ENCODE results near the gene CREB5. TPM values are rescaled to one million over a fixed set of nuclear protein-coding genes. Genes with fewer than 3 reads are reported as not detected.

Gene CREB5
- total RNA-seq, 1 experiment from 2014 or later, result 0.49 TPM

DNA sequence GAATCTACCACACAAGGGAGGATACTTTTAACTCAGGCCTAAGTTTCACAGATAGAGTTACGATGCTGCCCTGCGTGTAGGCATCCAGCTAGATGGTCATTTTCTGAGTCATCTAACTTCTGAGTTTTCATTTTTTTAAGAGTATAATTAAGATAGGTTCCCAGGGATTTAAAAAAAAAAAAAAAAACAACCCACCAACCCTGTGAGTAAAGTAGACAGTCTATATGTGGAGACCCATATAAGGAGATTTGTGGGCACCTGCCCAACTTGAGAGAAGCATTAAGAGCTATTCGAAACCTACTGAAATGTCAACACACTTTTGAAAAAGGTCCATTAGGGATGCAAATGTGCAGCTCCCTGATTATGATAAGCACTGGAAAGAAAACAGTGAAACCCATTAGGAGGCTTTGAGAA is 288.5 kb downstream of the CREB5 start:
- Histone ChIP-seq H3K4me3 (replicated peaks in 1 of 2; ENCODE audit: low read depth in 1 of 2, low read length in 2 of 2) (no peak overlapping the region), H4K20me1 (ENCODE audit: insufficient read depth) (no peaks in the 10 kb centered on the region), H3K9me2 (ENCODE audit: insufficient read depth) (no peaks in the 10 kb centered on the region), H3K27ac (ENCODE audit: low read depth, low read length) (no peak overlapping the region), H2AFZ (ENCODE audit: low read depth, low read length, poor library complexity, severe bottlenecking) (no peak overlapping the region), H3K36me3 (ENCODE audit: control insufficient read depth in 1 of 2, insufficient read depth in 2 of 2, low read length in 2 of 2) (no peaks in the 10 kb centered on the region), H3K4me1 (ENCODE audit: control insufficient read depth in 1 of 2, insufficient read depth in 2 of 2, low read length in 2 of 2) (no peaks in the 10 kb centered on the region), H3K27me3 (ENCODE audit: insufficient read depth, low read length) (peaks cover 11% of the 10 kb centered on the region; the same call in 1 of the 2 replicates), H3K9ac (ENCODE audit: low read length) (no peak overlapping the region), H3K79me2 (ENCODE audit: insufficient read depth, low read length) (no peaks in the 10 kb centered on the region), H3K4me2 (ENCODE audit: low read length) (no peak overlapping the region), H3K9me3 (ENCODE audit: control insufficient read depth in 1 of 2, insufficient read depth in 1 of 2, low read depth in 1 of 2, low read length in 2 of 2) (no peaks in the 10 kb centered on the region)
- ATAC-seq (no peak), DNase-seq (ENCODE audit: low read depth, low spot score) (no peak)
- no TSS peak for BruUV-seq (replicated peaks)
- no peak for TF ChIP-seq POLR2AphosphoS5 (IDR thresholded peaks at IDR 0.05; ENCODE audit: low read depth, low read length)
- TF ChIP-seq POLR2A (IDR thresholded peaks at IDR 0.05; ENCODE audit: borderline replicate concordance, extremely low read depth, insufficient read depth, insufficient read length), result no peak
- TF ChIP-seq, protein P1, sequence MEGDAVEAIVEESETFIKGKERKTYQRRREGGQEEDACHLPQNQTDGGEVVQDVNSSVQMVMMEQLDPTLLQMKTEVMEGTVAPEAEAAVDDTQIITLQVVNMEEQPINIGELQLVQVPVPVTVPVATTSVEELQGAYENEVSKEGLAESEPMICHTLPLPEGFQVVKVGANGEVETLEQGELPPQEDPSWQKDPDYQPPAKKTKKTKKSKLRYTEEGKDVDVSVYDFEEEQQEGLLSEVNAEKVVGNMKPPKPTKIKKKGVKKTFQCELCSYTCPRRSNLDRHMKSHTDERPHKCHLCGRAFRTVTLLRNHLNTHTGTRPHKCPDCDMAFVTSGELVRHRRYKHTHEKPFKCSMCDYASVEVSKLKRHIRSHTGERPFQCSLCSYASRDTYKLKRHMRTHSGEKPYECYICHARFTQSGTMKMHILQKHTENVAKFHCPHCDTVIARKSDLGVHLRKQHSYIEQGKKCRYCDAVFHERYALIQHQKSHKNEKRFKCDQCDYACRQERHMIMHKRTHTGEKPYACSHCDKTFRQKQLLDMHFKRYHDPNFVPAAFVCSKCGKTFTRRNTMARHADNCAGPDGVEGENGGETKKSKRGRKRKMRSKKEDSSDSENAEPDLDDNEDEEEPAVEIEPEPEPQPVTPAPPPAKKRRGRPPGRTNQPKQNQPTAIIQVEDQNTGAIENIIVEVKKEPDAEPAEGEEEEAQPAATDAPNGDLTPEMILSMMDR (IDR thresholded peaks at IDR 0.05 in 2 of 3, conservative IDR thresholded peaks at IDR 0.05 in 1 of 3; ENCODE audit: borderline replicate concordance in 1 of 3, insufficient read depth in 1 of 3, low read depth in 2 of 3, low read length in 2 of 3), result no peak
- TF ChIP-seq CEBPB (IDR thresholded peaks at IDR 0.05; ENCODE audit: low read depth), result no peak
- TF ChIP-seq ZNF274 (IDR thresholded peaks at IDR 0.05; ENCODE audit: low read depth, low read length), result no peak
- no peak for TF ChIP-seq EZH2 (IDR thresholded peaks at IDR 0.05)
- TF ChIP-seq TCF7L2 (IDR thresholded peaks at IDR 0.05; ENCODE audit: borderline replicate concordance, extremely low read depth, insufficient read depth, insufficient read length), result no peak
- TF ChIP-seq, protein P2, sequence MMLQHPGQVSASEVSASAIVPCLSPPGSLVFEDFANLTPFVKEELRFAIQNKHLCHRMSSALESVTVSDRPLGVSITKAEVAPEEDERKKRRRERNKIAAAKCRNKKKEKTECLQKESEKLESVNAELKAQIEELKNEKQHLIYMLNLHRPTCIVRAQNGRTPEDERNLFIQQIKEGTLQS (IDR thresholded peaks at IDR 0.05), result no peak
- no peak for TF ChIP-seq RAD21 (IDR thresholded peaks at IDR 0.05; ENCODE audit: low read depth)
- TF ChIP-seq ELF1 (IDR thresholded peaks at IDR 0.05; ENCODE audit: borderline replicate concordance, low read depth), result no peak
- no peak for TF ChIP-seq EGR1 (IDR thresholded peaks at IDR 0.05; ENCODE audit: low read depth)
- TF ChIP-seq SIN3A (IDR thresholded peaks at IDR 0.05; ENCODE audit: low read depth), result no peak
- no peak for TF ChIP-seq SRF (IDR thresholded peaks at IDR 0.05; ENCODE audit: low read depth)
- TF ChIP-seq FOSL1 (IDR thresholded peaks at IDR 0.05; ENCODE audit: low read depth), result no peak
- ChIA-PET RAD21 (ENCODE audit: low non-redundant PET in 1 of 2, low total read pairs in 2 of 2, uncharacterized antibody in 2 of 2, unreplicated experiment in 2 of 2) (no interaction called here), POLR2A (no interaction called here), CTCF (no interaction called here)
- intact Hi-C loops (cut with micrococcal nuclease), result no loop called here
